NB4 (cell line): ENCODE results near the gene STAM2.

Source experiments
- MYC ChIP-seq: IDR thresholded peaks from 2 replicates; pipeline ENCODE4 v1.6.1; 2011; ENCODE audit warnings: low read depth, low read length
- POLR2A ChIP-seq: IDR thresholded peaks from 2 replicates; pipeline ENCODE4 v1.6.1; 2011; ENCODE audit warnings: mild to moderate bottlenecking; ENCODE audit not compliant: insufficient read length; ENCODE audit errors: extremely low read depth
- TF ChIP-seq, protein P1 (sequence below): IDR thresholded peaks from one replicate; pipeline ENCODE4 v1.5.1; 2012; ENCODE audit warnings: low read depth, low read length
- TF ChIP-seq, protein P2 (sequence below): IDR thresholded peaks from 2 replicates; pipeline ENCODE4 v1.6.1; 2011; ENCODE audit warnings: low read depth, low read length

DNA sequence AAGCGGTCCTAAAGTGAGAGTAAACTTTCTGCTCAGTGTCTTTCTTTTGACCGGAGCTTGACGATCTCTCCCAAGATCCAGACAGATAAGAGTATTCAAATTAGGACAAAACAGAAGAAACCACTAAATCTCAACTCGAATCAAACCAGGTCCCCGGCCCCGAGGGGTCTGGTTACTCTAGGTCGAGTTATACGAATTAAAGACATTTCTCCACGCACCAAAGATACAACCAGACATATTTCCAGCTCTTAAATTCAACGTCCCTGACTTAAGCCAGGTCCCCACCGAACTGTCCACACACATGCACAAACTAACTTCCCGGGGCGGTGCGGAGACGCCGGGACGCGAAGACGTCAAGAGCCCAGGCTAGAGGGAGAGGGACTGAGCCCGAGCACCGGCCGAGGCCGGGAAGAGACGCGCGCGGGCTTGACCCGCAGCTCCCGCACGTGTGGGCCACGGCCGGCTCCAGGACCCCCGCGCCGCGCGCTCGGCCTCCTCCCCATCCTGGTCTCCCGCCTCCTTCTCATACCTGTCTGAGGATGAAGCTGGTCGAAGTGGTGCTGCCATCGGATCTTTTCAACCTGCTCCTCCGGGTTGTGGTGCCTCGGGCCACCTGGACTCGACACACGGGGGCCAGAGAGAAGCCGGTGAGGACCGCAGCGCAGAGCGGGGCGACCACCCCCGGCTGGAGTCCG, 77.6 kb downstream of the STAM2 start:
- TF ChIP-seq, protein P1, sequence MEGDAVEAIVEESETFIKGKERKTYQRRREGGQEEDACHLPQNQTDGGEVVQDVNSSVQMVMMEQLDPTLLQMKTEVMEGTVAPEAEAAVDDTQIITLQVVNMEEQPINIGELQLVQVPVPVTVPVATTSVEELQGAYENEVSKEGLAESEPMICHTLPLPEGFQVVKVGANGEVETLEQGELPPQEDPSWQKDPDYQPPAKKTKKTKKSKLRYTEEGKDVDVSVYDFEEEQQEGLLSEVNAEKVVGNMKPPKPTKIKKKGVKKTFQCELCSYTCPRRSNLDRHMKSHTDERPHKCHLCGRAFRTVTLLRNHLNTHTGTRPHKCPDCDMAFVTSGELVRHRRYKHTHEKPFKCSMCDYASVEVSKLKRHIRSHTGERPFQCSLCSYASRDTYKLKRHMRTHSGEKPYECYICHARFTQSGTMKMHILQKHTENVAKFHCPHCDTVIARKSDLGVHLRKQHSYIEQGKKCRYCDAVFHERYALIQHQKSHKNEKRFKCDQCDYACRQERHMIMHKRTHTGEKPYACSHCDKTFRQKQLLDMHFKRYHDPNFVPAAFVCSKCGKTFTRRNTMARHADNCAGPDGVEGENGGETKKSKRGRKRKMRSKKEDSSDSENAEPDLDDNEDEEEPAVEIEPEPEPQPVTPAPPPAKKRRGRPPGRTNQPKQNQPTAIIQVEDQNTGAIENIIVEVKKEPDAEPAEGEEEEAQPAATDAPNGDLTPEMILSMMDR, result no peak
- TF ChIP-seq POLR2A (no peak), MYC (no peak)
- TF ChIP-seq, protein P2, sequence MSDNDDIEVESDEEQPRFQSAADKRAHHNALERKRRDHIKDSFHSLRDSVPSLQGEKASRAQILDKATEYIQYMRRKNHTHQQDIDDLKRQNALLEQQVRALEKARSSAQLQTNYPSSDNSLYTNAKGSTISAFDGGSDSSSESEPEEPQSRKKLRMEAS, result no peak
